ENCODE results near the gene STRADA. TPM values are rescaled to one million over a fixed set of nuclear protein-coding genes. Genes with fewer than 3 reads are reported as not detected.

Gene STRADA
- polyA plus RNA-seq, 1 donor = 92.9 TPM

- no peak for DNase-seq
Observed at GRCh38 chr17:63702721-63703015, 38.9 kb downstream of the STRADA start.

- no peak for DNase-seq
Observed at GRCh38 chr17:63701868-63702720, 39.5 kb downstream of the STRADA start.

GRCh38 chr17:63701456-63701820 is 40.2 kb downstream of the STRADA start:
- DNase-seq = no peak

- no peak for DNase-seq
Observed at GRCh38 chr17:63700528-63701455, 40.8 kb downstream of the STRADA start.

- no peak for DNase-seq
Observed at GRCh38 chr17:63699638-63700527, 41.7 kb downstream of the STRADA start, which contains the start of gene LIMD2. LIMD2 (minus strand) TSS chr17:63700125; CDS start chr17:63699298, 827 bp downstream.

- DNase-seq = no peak
Observed at GRCh38 chr17:63698886-63699637, 42.5 kb downstream of the STRADA start.

GRCh38 chr17:63698381-63698885 is 43.2 kb downstream of the STRADA start:
- DNase-seq = no peak

- DNase-seq = no peak
Observed at GRCh38 chr17:63697341-63698286, 44.0 kb downstream of the STRADA start.

- DNase-seq = no peak
Observed at GRCh38 chr17:63696381-63696961, 45.1 kb downstream of the STRADA start.

GRCh38 chr17:63695889-63696288 is 45.7 kb downstream of the STRADA start:
- no peak for DNase-seq

GRCh38 chr17:63694950-63695773 is 46.4 kb downstream of the STRADA start:
- no peak for DNase-seq

- DNase-seq = no peak
Observed at GRCh38 chr17:63694229-63694949, 47.2 kb downstream of the STRADA start.

- DNase-seq = no peak
Observed at GRCh38 chr17:63693411-63694113, 48.0 kb downstream of the STRADA start.

- no peak for DNase-seq
Observed at GRCh38 chr17:63692195-63692816, 49.3 kb downstream of the STRADA start.

GRCh38 chr17:63689479-63689878 is 52.1 kb downstream of the STRADA start:
- DNase-seq = no peak

GRCh38 chr17:63688396-63689020 is 53.1 kb downstream of the STRADA start:
- no peak for DNase-seq
